Right lung (tissue), 5 donors: ENCODE measurements around the gene ZNF560. TPM values are rescaled to one million over a fixed set of nuclear protein-coding genes. Genes with fewer than 3 reads are reported as not detected.
A peak's percentile ranks its signal among the peaks of the same experiment; 100 is the strongest.

Experiments used
- DNase-seq, 2 donors: peaks; one replicate each; pipeline ENCODE4 v3.0.0-alpha.2; 2013
- polyA plus RNA-seq, 5 donors: library from polyadenylated mRNA; unstranded; fragments of 120-200 nt; gene quantifications; one replicate each; pipeline versions ENCODE4 v1.2.1 to v1.2.3, GENCODE V29; 2013; ENCODE audit warnings: inconsistent platforms in 1 of 5, low replicate concordance in 1 of 5; ENCODE audit not compliant: insufficient read length in 5 of 5, insufficient read depth in 1 of 5

ZNF560 gene
- polyA plus RNA-seq, 5 donors: 0.21 to 0.41 (median 0.26) TPM

DNA sequence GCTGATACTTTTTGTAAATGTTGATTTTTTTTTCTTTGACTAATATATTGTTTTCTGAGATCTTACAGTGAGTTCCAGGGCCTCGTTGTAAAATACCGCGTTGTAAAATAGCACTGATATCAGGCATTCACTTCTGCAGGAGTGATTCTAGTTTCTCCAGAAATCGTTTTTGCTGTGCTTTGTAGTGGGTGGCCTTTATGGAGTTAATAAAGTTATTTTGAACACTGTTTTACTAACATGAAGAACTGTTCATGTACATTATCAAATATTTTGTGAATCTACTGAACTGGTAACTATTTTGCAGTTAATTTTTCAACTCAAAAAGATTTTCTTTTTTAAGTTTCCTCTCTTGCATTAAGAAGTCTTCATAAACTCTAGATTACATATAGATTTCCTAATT is 62.1 kb downstream of the ZNF560 start:
- DNase-seq: no peak

DNA sequence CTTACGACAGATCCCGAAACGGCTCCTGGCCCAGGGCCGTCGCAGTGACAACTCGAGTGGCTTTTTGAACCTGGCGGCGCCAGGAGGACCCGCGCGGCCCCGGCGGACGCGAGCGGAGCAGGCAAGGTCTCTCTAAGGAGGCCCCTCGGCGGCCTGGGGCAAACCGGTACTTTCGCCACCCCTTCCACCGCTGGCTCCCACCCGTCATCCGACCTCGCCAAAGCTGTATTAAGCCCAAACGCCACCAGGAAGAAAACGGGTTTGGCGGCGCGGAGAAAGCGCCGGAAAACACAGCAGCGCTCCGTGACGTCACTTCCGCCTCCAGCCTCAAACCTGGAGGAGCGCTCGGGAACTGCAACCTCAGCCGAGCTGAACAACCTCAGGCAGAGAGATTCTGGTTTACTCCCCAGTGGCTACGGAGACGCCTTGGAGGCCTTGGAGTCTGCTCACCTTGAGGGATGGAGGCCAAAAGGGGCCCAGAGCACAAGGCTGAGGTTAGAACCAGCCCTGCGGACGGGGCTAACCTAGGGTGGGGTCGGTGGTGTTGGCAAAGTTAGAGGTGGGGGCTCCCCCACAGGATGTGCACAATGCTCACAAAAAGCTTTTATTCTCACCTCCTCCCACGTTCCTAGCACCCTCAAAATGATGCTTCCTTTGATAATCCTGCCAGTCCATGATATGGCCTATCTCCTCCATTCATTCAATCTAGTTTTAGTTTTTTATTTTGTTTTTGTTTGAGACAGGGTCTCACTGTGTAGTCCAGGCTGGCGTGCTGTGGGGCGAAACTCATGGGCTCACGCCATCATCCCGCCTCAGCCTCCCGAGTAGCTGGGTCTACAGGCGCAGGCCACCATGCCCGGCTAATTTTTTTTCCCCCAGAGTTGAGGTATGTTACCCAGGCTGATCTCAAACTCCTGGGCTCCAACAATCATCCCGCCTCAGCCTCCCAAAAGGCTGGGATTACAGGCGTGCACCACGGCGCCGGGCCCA is 62.8 kb downstream of the ZNF560 start, which contains the start of gene ZNF266:
Gene ZNF266, minus strand, starts transcription at position 295 of the 990 bp plus-strand sequence. CDS start 15,484 bp downstream, outside the sequence.
- peak; percentile 91 to 93 for DNase-seq

DNA sequence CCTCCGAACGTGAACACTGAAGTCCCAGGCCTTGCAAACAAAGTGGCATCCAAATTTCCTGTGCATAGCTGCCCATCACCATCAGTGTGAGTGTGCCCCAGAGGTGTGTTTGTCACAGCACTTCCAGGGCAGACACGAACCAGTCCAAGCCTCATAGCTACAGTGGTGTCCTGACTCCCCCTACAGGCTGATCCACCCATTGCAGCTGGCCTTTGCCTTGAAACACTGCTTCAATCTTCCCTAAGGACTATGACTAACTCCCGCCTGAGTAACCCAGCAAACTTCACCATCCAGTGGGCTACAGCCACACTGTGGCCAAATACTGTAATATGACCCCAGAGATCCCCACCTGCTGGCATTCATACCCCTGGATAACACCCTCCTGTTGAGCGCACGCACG is 66.9 kb downstream of the ZNF560 start:
- DNase-seq: peak in 1 of 2 donors; percentile 11

DNA sequence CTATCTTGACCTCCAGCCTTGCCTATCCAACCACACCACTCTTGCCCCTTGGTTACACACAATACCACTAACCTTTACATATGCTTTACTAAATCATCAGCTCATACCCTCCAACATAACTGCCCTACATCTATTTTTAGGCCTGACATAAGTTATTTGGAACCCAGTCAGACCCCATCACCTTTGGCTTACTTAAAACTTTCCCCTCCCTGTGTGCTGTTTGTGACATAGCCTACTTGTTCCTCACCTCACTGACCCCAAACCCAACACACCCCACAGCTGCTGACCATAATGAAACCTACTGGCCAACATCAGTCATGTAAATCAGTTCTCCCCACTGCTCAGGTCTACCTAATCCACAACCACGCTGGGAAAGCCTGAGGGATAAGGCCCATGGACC is 68.0 kb downstream of the ZNF560 start:
- no peak for DNase-seq

DNA sequence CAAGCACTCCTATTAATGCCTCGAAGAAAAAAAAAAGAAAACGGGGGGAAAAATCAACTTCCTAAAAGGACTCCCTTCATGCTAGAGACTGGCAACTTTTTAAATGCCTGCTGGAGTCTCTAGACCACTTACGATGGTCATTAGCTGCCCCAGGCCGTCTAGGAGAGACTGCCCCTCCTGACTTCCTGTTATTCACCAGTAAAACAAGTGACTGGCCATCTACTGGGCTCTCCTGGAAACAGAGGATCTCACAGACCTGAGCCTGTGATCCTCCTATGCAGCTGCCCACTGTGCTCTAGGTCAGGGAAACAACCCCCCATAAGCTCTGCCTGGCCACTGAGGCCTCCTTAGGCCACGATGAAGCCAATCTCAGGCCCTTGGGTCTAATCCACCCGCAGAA is 70.5 kb downstream of the ZNF560 start:
- DNase-seq: no peak

Other genes with a start within 250 kb of the ZNF560 start
- not detected for gene OR7E24, start 247.7 kb downstream of the ZNF560 start, polyA plus RNA-seq
- gene ZNF699, start 188.8 kb downstream of the ZNF560 start, polyA plus RNA-seq: 1 to 10 TPM; 4.0 to 8.5 (median 7.1) TPM
- gene ZNF559, start 174.4 kb downstream of the ZNF560 start, polyA plus RNA-seq: 10 to 100 TPM; 61.9 to 87.0 (median 72.3) TPM
- 10 to 100 TPM; 11.8 to 18.4 (median 15.6) TPM for gene ZNF177, start 135.6 kb downstream of the ZNF560 start, polyA plus RNA-seq
- gene ZNF266, start 63.0 kb downstream of the ZNF560 start, polyA plus RNA-seq: 10 to 100 TPM; 34.4 to 94.5 (median 44.7) TPM
- 10 to 100 TPM; 12.8 to 27.7 (median 22.3) TPM for gene ZNF426, start 40.0 kb upstream of the ZNF560 start, polyA plus RNA-seq
- 10 to 100 TPM; 16.6 to 33.7 (median 27.0) TPM for gene ZNF121, start 85.9 kb upstream of the ZNF560 start, polyA plus RNA-seq
- 10 to 100 TPM; 43.6 to 79.4 (median 71.9) TPM for gene ZNF561, start 122.6 kb upstream of the ZNF560 start, polyA plus RNA-seq
- 10 to 100 TPM; 17.4 to 31.1 (median 25.0) TPM for gene ZNF562, start 176.5 kb upstream of the ZNF560 start, polyA plus RNA-seq